ENCODE measurements around the gene ULK3. TPM values are rescaled to one million over a fixed set of nuclear protein-coding genes. Genes with fewer than 3 reads are reported as not detected.
A peak's percentile ranks its signal among the peaks of the same experiment; 100 is the strongest.

ULK3 gene
- total and polyA plus RNA-seq, 5 donors = 34.9 to 49.3 (median 44.7) TPM

DNA sequence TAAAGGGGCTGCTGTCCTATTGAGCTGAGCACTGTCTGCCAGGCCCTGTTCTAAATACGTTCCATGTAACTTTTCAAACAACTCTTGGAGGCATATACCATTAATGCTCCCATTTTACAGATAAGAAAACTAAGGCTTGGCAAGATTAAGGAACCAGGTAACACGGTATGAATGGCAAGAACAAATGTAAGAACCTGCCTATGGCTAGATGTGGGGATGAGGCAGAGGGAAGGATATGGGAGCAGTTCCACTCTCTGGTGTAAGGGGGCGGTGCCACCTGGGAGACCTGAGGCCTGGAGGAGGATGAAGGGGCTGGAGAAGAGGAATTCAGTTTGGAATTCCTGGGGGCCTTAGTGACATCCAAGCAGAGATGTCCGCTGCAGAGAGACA lies 34.1 kb downstream of the ULK3 start:
- 57% methylated on average over 4 of the region's 4 CpGs for WGBS
- H3K4me1 ChIP-seq (ENCODE audit: control insufficient read depth, insufficient read depth, low read length) = no peaks in the 10 kb centered on the region
- peak in 1 of 3 donors; percentile 10 for DNase-seq
- intact Hi-C loops (cut with DNase I) = no loop called here
- H3K27ac ChIP-seq (ENCODE audit: low read length) = no peak overlapping the region
- H3K4me3 ChIP-seq (ENCODE audit: low read length) = no peak overlapping the region
- H3K9me3 ChIP-seq (ENCODE audit: control insufficient read depth, low read length) = no peaks in the 10 kb centered on the region
- no peak for ATAC-seq
- H3K27me3 ChIP-seq (ENCODE audit: control insufficient read depth, insufficient read depth) = no peaks in the 10 kb centered on the region

GRCh38 chr15:74808078-74808839 lies 34.7 kb downstream of the ULK3 start:
- Histone ChIP-seq H3K9me3 (ENCODE audit: control insufficient read depth, low read length) (no peaks in the 10 kb centered on the region), H3K4me3 (ENCODE audit: low read length) (no peak overlapping the region), H3K4me1 (ENCODE audit: control insufficient read depth, insufficient read depth, low read length) (no peaks in the 10 kb centered on the region), H3K27me3 (ENCODE audit: control insufficient read depth, insufficient read depth) (no peaks in the 10 kb centered on the region), H3K27ac (ENCODE audit: low read length) (no peak overlapping the region)
- WGBS = 72% methylated on average over 18 of the region's 18 CpGs
- peak in 2 of 3 donors; percentile 75 for DNase-seq
- intact Hi-C loops (cut with DNase I) = no loop called here
- peak; percentile 22 to 48 for ATAC-seq

DNA sequence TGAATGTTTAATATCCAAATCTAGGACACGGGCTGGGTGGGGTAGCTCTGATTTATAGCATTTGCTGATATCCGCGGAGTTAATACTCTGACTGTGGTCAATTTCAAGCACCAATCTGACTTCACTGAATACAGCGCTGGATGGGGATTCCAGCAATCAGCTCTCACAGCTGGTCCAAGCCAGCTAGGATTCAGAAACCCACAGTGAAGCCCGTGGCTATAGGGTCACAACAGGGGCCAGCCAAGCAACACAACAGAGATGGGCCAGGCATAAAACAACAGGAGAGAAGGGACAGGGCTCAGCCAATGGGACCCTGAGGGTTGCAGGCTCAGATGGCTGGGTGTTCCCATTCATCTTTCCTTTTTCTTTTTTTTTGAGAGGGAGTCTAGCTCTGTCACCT lies 35.7 kb downstream of the ULK3 start:
- no peak for ATAC-seq
- H3K9me3 ChIP-seq (ENCODE audit: control insufficient read depth, low read length) = no peaks in the 10 kb centered on the region
- 57% methylated on average over 5 of the region's 5 CpGs for WGBS

DNA sequence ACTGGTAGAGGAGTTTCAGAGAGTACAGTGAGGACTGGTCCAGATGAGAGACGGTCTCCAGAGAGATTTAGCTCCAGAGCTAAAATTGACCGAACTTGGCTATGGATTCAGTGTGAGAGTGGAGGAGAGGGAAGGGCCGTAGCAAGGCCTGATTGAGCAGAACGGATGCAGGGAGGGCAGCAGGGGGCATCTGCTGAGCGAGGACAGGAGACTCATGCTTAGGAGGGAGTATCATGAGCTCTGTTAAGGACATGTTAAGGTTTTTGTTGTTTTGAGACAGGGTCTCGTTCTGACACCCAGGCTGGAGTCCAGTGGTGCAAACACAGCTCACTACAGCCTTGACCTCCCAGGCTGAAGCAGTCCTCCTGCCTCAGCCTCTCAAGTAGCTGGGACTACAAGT lies 38.0 kb downstream of the ULK3 start:
- 44% methylated on average over 6 of the region's 6 CpGs for WGBS
- intact Hi-C loops (cut with DNase I) = no loop called here
- Histone ChIP-seq H3K9me3 (ENCODE audit: control insufficient read depth, low read length) (no peaks in the 10 kb centered on the region), H3K27ac (ENCODE audit: low read length) (no peak overlapping the region), H3K4me1 (ENCODE audit: control insufficient read depth, insufficient read depth, low read length) (no peaks in the 10 kb centered on the region), H3K4me3 (ENCODE audit: low read length) (no peak overlapping the region), H3K27me3 (ENCODE audit: control insufficient read depth, insufficient read depth) (no peaks in the 10 kb centered on the region)
- DNase-seq (peak in 1 of 3 donors; percentile 12), ATAC-seq (no peak)

More for the DNA sequence above, 35.7 kb downstream of the ULK3 start:
- intact Hi-C loops (cut with DNase I) = no loop called here
- Histone ChIP-seq H3K27me3 (ENCODE audit: control insufficient read depth, insufficient read depth) (no peaks in the 10 kb centered on the region), H3K4me1 (ENCODE audit: control insufficient read depth, insufficient read depth, low read length) (no peaks in the 10 kb centered on the region), H3K27ac (ENCODE audit: low read length) (no peak overlapping the region), H3K4me3 (ENCODE audit: low read length) (no peak overlapping the region)
- DNase-seq = peak in 1 of 3 donors; percentile 11

- intact Hi-C loops (cut with DNase I) = no loop called here
- WGBS = 88% methylated on average over 31 of the region's 31 CpGs
- H3K27ac ChIP-seq (ENCODE audit: low read length) = no peak overlapping the region
- no peak overlapping the region for H3K4me3 ChIP-seq (ENCODE audit: low read length)
- ATAC-seq (no peak), DNase-seq (peak in 1 of 3 donors; percentile 55)
- H3K27me3 ChIP-seq (ENCODE audit: control insufficient read depth, insufficient read depth) = no peaks in the 10 kb centered on the region
- H3K9me3 ChIP-seq (ENCODE audit: control insufficient read depth, low read length) = no peaks in the 10 kb centered on the region
- H3K4me1 ChIP-seq (ENCODE audit: control insufficient read depth, insufficient read depth, low read length) = no peaks in the 10 kb centered on the region
Observed at GRCh38 chr15:74802862-74803447, 40.0 kb downstream of the ULK3 start.

DNA sequence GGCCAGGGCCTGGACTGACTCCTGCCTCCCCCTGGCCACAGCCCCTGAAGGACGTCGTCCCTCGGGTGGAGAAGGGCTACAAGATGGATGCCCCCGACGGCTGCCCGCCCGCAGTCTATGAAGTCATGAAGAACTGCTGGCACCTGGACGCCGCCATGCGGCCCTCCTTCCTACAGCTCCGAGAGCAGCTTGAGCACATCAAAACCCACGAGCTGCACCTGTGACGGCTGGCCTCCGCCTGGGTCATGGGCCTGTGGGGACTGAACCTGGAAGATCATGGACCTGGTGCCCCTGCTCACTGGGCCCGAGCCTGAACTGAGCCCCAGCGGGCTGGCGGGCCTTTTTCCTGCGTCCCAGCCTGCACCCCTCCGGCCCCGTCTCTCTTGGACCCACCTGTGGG lies 40.7 kb downstream of the ULK3 start:
- no peaks in the 10 kb centered on the region for H3K9me3 ChIP-seq (ENCODE audit: control insufficient read depth, low read length)
- H3K27me3 ChIP-seq (ENCODE audit: control insufficient read depth, insufficient read depth) = no peaks in the 10 kb centered on the region
- no peak overlapping the region for H3K27ac ChIP-seq (ENCODE audit: low read length)
- DNase-seq (peak in 1 of 3 donors; percentile 58), ATAC-seq (no peak)
- intact Hi-C loops (cut with DNase I) = no loop called here
- 92% methylated on average over 20 of the region's 20 CpGs for WGBS
- no peaks in the 10 kb centered on the region for H3K4me1 ChIP-seq (ENCODE audit: control insufficient read depth, insufficient read depth, low read length)
- H3K4me3 ChIP-seq (ENCODE audit: low read length) = no peak overlapping the region

GRCh38 chr15:74801311-74801997 lies 41.5 kb downstream of the ULK3 start:
- no peak overlapping the region for H3K4me3 ChIP-seq (ENCODE audit: low read length)
- H3K4me1 ChIP-seq (ENCODE audit: control insufficient read depth, insufficient read depth, low read length) = no peaks in the 10 kb centered on the region
- ATAC-seq (no peak), DNase-seq (peak in 1 of 3 donors; percentile 67)
- H3K27ac ChIP-seq (ENCODE audit: low read length) = no peak overlapping the region
- intact Hi-C loops (cut with DNase I) = no loop called here
- 78% methylated on average over 18 of the region's 18 CpGs for WGBS
- no peaks in the 10 kb centered on the region for H3K27me3 ChIP-seq (ENCODE audit: control insufficient read depth, insufficient read depth)
- no peaks in the 10 kb centered on the region for H3K9me3 ChIP-seq (ENCODE audit: control insufficient read depth, low read length)

- 83% methylated on average over 20 of the region's 20 CpGs for WGBS
- Histone ChIP-seq H3K27ac (ENCODE audit: low read length) (no peak overlapping the region), H3K4me1 (ENCODE audit: control insufficient read depth, insufficient read depth, low read length) (no peaks in the 10 kb centered on the region), H3K9me3 (ENCODE audit: control insufficient read depth, low read length) (no peaks in the 10 kb centered on the region), H3K27me3 (ENCODE audit: control insufficient read depth, insufficient read depth) (no peaks in the 10 kb centered on the region), H3K4me3 (ENCODE audit: low read length) (no peak overlapping the region)
- DNase-seq (peak in 2 of 3 donors; percentile 61 to 63), ATAC-seq (peak; percentile 1 to 6)
- intact Hi-C loops (cut with DNase I) = no loop called here
Observed at GRCh38 chr15:74800559-74801094, 42.3 kb downstream of the ULK3 start.

- intact Hi-C loops (cut with DNase I) = no loop called here
- H3K27me3 ChIP-seq (ENCODE audit: control insufficient read depth, insufficient read depth) = no peaks in the 10 kb centered on the region
- ATAC-seq = peak; percentile 84 to 85
- no peak overlapping the region for H3K4me3 ChIP-seq (ENCODE audit: low read length)
- H3K27ac ChIP-seq (ENCODE audit: low read length) = no peak overlapping the region
- 54% methylated on average over 18 of the region's 18 CpGs for WGBS
- no peaks in the 10 kb centered on the region for H3K4me1 ChIP-seq (ENCODE audit: control insufficient read depth, insufficient read depth, low read length)
- no peaks in the 10 kb centered on the region for H3K9me3 ChIP-seq (ENCODE audit: control insufficient read depth, low read length)
- DNase-seq = peak; percentile 66 to 92 (median 89)
Observed at GRCh38 chr15:74799856-74800558, 42.9 kb downstream of the ULK3 start.

DNA sequence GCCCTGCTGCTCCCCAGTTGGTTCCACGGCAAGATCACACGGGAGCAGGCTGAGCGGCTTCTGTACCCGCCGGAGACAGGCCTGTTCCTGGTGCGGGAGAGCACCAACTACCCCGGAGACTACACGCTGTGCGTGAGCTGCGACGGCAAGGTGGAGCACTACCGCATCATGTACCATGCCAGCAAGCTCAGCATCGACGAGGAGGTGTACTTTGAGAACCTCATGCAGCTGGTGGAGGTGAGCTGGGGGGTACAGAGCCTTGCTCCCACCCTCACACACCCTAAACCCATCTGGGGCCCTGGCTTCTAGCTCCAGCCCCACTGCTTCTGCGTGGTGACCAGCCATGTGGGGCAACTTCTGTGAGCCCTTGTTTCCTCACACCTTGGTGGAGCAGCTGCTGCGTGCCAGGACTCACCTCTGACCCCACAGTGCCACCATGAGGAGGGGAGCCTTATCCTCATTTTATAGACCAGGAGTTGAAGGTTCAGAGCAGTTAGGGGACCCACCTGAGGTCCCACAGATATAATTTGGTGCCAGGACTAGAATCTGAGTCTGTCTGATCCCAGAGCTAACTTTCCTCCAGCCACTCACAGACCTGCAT lies 43.6 kb downstream of the ULK3 start:
- no peaks in the 10 kb centered on the region for H3K4me1 ChIP-seq (ENCODE audit: control insufficient read depth, insufficient read depth, low read length)
- no peak overlapping the region for H3K27ac ChIP-seq (ENCODE audit: low read length)
- intact Hi-C loops (cut with DNase I) = no loop called here
- DNase-seq (no peak), ATAC-seq (no peak)
- H3K27me3 ChIP-seq (ENCODE audit: control insufficient read depth, insufficient read depth) = no peaks in the 10 kb centered on the region
- no peaks in the 10 kb centered on the region for H3K9me3 ChIP-seq (ENCODE audit: control insufficient read depth, low read length)
- 84% methylated on average over 16 of the region's 16 CpGs for WGBS
- no peak overlapping the region for H3K4me3 ChIP-seq (ENCODE audit: low read length)

Measured in right cardiac atrium (tissue), 5 donors.